Measurements from ENCODE around the gene KSR1. TPM values are rescaled to one million over a fixed set of nuclear protein-coding genes. Genes with fewer than 3 reads are reported as not detected.

KSR1 gene
- polyA plus RNA-seq, 1 donor from 2014 or later = 9.2 TPM

GRCh38 chr17:27489045-27489715 lies 32.9 kb downstream of the KSR1 start:
- TF ChIP-seq MXI1 (conservative IDR thresholded peaks at IDR 0.05; ENCODE audit: poor library complexity, severe bottlenecking) (no peak), RAD21 (conservative IDR thresholded peaks at IDR 0.05) (no peak), TAF1 (IDR thresholded peaks at IDR 0.05; ENCODE audit: low read depth) (no peak), POLR2AphosphoS5 (IDR thresholded peaks at IDR 0.05) (no peak), EZH2 (IDR thresholded peaks at IDR 0.05; ENCODE audit: borderline replicate concordance, insufficient read depth, low read length, poor library complexity, severe bottlenecking) (no peak), REST (IDR thresholded peaks at IDR 0.05; ENCODE audit: borderline replicate concordance) (no peak), SMC3 (conservative IDR thresholded peaks at IDR 0.05; ENCODE audit: poor library complexity) (no peak), EP300 (conservative IDR thresholded peaks at IDR 0.05; ENCODE audit: poor library complexity, severe bottlenecking) (no peak)
- TF ChIP-seq, protein P1, sequence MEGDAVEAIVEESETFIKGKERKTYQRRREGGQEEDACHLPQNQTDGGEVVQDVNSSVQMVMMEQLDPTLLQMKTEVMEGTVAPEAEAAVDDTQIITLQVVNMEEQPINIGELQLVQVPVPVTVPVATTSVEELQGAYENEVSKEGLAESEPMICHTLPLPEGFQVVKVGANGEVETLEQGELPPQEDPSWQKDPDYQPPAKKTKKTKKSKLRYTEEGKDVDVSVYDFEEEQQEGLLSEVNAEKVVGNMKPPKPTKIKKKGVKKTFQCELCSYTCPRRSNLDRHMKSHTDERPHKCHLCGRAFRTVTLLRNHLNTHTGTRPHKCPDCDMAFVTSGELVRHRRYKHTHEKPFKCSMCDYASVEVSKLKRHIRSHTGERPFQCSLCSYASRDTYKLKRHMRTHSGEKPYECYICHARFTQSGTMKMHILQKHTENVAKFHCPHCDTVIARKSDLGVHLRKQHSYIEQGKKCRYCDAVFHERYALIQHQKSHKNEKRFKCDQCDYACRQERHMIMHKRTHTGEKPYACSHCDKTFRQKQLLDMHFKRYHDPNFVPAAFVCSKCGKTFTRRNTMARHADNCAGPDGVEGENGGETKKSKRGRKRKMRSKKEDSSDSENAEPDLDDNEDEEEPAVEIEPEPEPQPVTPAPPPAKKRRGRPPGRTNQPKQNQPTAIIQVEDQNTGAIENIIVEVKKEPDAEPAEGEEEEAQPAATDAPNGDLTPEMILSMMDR (IDR thresholded peaks at IDR 0.05; ENCODE audit: poor library complexity, severe bottlenecking) = no peak
- no peak overlapping the region for H3K9ac ChIP-seq (ENCODE audit: low read length)
- no peak overlapping the region for H3K4me3 ChIP-seq (ENCODE audit: low read length)
- no peaks in the 10 kb centered on the region for H3K9me2 ChIP-seq (ENCODE audit: insufficient read depth, low read length)
- H2AFZ ChIP-seq (ENCODE audit: low read depth, low read length) = no peak overlapping the region
- H3F3A ChIP-seq (ENCODE audit: insufficient read depth, low read length, poor library complexity, severe bottlenecking) = no peaks in the 10 kb centered on the region
- no peaks in the 10 kb centered on the region for H3K79me2 ChIP-seq (replicated peaks; ENCODE audit: insufficient read depth, low read length)
- H3K4me2 ChIP-seq (ENCODE audit: low read length) = no peak overlapping the region
- H3K9me3 ChIP-seq (ENCODE audit: low read length) = no peaks in the 10 kb centered on the region
- H3K36me3 ChIP-seq (ENCODE audit: insufficient read depth, low read length) = no peaks in the 10 kb centered on the region
- no peaks in the 10 kb centered on the region for H4K20me1 ChIP-seq (ENCODE audit: insufficient read depth)
- no peak overlapping the region for H3K27ac ChIP-seq (ENCODE audit: low read length)
- no peaks in the 10 kb centered on the region for H3K27me3 ChIP-seq (ENCODE audit: insufficient read depth, low read depth, low read length)

GRCh38 chr17:27490391-27490790 lies 34.1 kb downstream of the KSR1 start:
- H3K36me3 ChIP-seq (ENCODE audit: insufficient read depth, low read length) = no peaks in the 10 kb centered on the region
- H3K9ac ChIP-seq (ENCODE audit: low read length) = no peak overlapping the region
- H3K79me2 ChIP-seq (replicated peaks; ENCODE audit: insufficient read depth, low read length) = no peaks in the 10 kb centered on the region
- no peaks in the 10 kb centered on the region for H3K9me2 ChIP-seq (ENCODE audit: insufficient read depth, low read length)
- no peaks in the 10 kb centered on the region for H3F3A ChIP-seq (ENCODE audit: insufficient read depth, low read length, poor library complexity, severe bottlenecking)
- no peak overlapping the region for H3K4me2 ChIP-seq (ENCODE audit: low read length)
- H4K20me1 ChIP-seq (ENCODE audit: insufficient read depth) = no peaks in the 10 kb centered on the region
- H3K27ac ChIP-seq (ENCODE audit: low read length) = no peak overlapping the region
- no peak for TF ChIP-seq RAD21 (conservative IDR thresholded peaks at IDR 0.05)
- TF ChIP-seq SMC3 (conservative IDR thresholded peaks at IDR 0.05; ENCODE audit: poor library complexity) = no peak
- no peak for TF ChIP-seq MXI1 (conservative IDR thresholded peaks at IDR 0.05; ENCODE audit: poor library complexity, severe bottlenecking)
- no peak for TF ChIP-seq TAF1 (IDR thresholded peaks at IDR 0.05; ENCODE audit: low read depth)
- no peak for TF ChIP-seq POLR2AphosphoS5 (IDR thresholded peaks at IDR 0.05)
- TF ChIP-seq EZH2 (IDR thresholded peaks at IDR 0.05; ENCODE audit: borderline replicate concordance, insufficient read depth, low read length, poor library complexity, severe bottlenecking) = no peak
- no peak for TF ChIP-seq REST (IDR thresholded peaks at IDR 0.05; ENCODE audit: borderline replicate concordance)
- TF ChIP-seq, protein P1 (IDR thresholded peaks at IDR 0.05; ENCODE audit: poor library complexity, severe bottlenecking) = no peak
- TF ChIP-seq EP300 (conservative IDR thresholded peaks at IDR 0.05; ENCODE audit: poor library complexity, severe bottlenecking) = no peak
- no peaks in the 10 kb centered on the region for H3K27me3 ChIP-seq (ENCODE audit: insufficient read depth, low read depth, low read length)
- no peak overlapping the region for H3K4me3 ChIP-seq (ENCODE audit: low read length)
- no peak overlapping the region for H2AFZ ChIP-seq (ENCODE audit: low read depth, low read length)
- H3K9me3 ChIP-seq (ENCODE audit: low read length) = no peaks in the 10 kb centered on the region
